ENCODE measurements around the gene PAX7. TPM values are rescaled to one million over a fixed set of nuclear protein-coding genes. Genes with fewer than 3 reads are reported as not detected.
"Not testable (repeated sequence)": the region's sequence is repeated elsewhere in the genome, so short reads cannot be mapped to it uniquely, and the experiment has no call there.

PAX7 gene
- total and polyA plus RNA-seq, 7 donors, result not detected

DNA sequence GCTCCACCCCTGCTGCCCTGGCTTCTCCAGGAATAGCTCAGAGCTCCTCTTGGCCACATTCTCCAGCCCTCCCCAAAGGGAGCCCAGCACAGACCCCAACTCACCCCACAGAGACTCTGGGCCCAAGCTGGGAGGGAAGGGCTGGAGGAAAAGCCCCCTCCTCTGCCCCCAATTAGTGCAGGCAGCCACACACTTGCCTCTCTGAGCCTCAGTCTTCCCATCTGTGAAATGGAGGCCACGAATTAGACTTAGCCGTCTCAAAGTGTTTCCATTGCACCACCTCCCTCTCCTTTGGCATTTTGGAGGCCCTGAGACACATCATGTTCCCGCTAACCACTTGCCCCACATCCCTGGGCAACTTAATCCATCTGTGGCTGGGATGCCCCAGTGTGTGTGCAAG is 108.0 kb downstream of the PAX7 start:
- Histone ChIP-seq H3K36me3 (no peaks in the 10 kb centered on the region), H3K9me3 (no peaks in the 10 kb centered on the region), H3K27me3 (peaks cover 0 to 55% (median 29%) of the 10 kb centered on the region in 3 donors), H3K27ac (no peak overlapping the region), H3K4me1 (no peaks in the 10 kb centered on the region), H3K4me3 (no peak overlapping the region)
- 84 to 85% methylated on average over 3 of the region's 3 CpGs for WGBS, 2 donors
- DNase-seq, result no peak
- intact Hi-C loops (cut with DNase I), result no loop called here
- no peak for TF ChIP-seq POLR2A (IDR thresholded peaks at IDR 0.05)
- TF ChIP-seq, protein P1, sequence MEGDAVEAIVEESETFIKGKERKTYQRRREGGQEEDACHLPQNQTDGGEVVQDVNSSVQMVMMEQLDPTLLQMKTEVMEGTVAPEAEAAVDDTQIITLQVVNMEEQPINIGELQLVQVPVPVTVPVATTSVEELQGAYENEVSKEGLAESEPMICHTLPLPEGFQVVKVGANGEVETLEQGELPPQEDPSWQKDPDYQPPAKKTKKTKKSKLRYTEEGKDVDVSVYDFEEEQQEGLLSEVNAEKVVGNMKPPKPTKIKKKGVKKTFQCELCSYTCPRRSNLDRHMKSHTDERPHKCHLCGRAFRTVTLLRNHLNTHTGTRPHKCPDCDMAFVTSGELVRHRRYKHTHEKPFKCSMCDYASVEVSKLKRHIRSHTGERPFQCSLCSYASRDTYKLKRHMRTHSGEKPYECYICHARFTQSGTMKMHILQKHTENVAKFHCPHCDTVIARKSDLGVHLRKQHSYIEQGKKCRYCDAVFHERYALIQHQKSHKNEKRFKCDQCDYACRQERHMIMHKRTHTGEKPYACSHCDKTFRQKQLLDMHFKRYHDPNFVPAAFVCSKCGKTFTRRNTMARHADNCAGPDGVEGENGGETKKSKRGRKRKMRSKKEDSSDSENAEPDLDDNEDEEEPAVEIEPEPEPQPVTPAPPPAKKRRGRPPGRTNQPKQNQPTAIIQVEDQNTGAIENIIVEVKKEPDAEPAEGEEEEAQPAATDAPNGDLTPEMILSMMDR (IDR thresholded peaks at IDR 0.05), result no peak
- TF ChIP-seq POLR2AphosphoS5 (IDR thresholded peaks at IDR 0.05), result no peak
- no peak for TF ChIP-seq EP300 (IDR thresholded peaks at IDR 0.05)

GRCh38 chr1:18739408-18739807 is 108.8 kb downstream of the PAX7 start:
- H3K27me3 ChIP-seq, result peaks cover 0 to 47% (median 21%) of the 10 kb centered on the region in 3 donors
- 37 to 69% methylated on average over 6 of the region's 6 CpGs for WGBS, 2 donors
- no peak overlapping the region for H3K4me3 ChIP-seq
- no peak overlapping the region for H3K27ac ChIP-seq
- H3K36me3 ChIP-seq, result no peaks in the 10 kb centered on the region
- intact Hi-C loops (cut with DNase I), result no loop called here
- DNase-seq, result no peak
- no peak for TF ChIP-seq POLR2AphosphoS5 (IDR thresholded peaks at IDR 0.05)
- TF ChIP-seq, protein P1 (IDR thresholded peaks at IDR 0.05), result no peak
- TF ChIP-seq POLR2A (IDR thresholded peaks at IDR 0.05), result no peak
- TF ChIP-seq EP300 (IDR thresholded peaks at IDR 0.05), result no peak
- H3K4me1 ChIP-seq, result no peaks in the 10 kb centered on the region
- H3K9me3 ChIP-seq, result no peaks in the 10 kb centered on the region

DNA sequence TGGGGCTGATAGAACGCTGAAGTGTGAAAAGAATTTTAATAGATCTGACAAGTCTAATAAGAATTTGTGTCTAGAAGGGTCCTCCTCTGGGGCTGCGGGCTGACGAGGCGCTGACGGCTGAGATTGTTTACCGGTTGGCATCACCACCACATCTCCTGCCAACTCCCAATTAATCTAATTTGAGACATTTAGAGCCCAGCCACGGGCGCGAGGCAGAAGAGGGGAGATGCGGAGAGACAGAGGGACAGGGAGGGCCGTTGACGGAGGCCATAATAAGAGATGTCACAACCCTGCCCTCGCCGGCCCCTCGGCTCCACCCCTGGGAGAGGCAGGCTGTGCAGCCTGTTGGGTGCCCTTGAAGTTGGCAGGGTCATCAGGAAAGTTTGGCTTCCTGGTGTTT is 109.3 kb downstream of the PAX7 start:
- WGBS, 2 donors, result 63 to 73% methylated on average over 15 of the region's 15 CpGs
- Histone ChIP-seq H3K36me3 (no peaks in the 10 kb centered on the region), H3K27me3 (peaks cover 0 to 42% (median 20%) of the 10 kb centered on the region in 3 donors), H3K4me1 (no peaks in the 10 kb centered on the region), H3K9me3 (no peaks in the 10 kb centered on the region), H3K4me3 (no peak overlapping the region), H3K27ac (no peak overlapping the region)
- TF ChIP-seq POLR2A (IDR thresholded peaks at IDR 0.05), result no peak
- TF ChIP-seq POLR2AphosphoS5 (IDR thresholded peaks at IDR 0.05), result no peak
- TF ChIP-seq, protein P1 (IDR thresholded peaks at IDR 0.05), result no peak
- TF ChIP-seq EP300 (IDR thresholded peaks at IDR 0.05), result no peak
- intact Hi-C loops (cut with DNase I), result no loop called here
- no peak for DNase-seq

DNA sequence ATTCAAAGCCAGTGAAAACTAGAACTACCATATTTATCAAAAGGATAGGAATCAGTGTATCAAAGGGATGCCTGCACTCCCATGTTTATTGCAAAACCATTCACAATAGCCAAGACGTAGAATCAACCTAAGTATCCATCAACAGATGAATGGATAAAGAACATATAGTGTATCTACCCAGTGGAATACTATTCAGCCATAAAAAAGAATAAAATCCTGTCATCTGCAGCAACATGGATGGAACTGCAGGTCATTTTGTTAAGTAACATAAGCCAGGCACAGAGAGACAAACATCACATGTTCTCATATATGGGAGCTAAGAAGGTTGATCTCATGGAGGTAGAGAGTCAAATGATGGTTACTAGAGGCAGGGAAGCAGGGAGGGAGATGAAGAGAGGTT is 110.0 kb downstream of the PAX7 start:
- no peak for DNase-seq
- TF ChIP-seq, protein P1 (IDR thresholded peaks at IDR 0.05), result no peak
- TF ChIP-seq POLR2A (IDR thresholded peaks at IDR 0.05) (no peak), EP300 (IDR thresholded peaks at IDR 0.05) (no peak), POLR2AphosphoS5 (IDR thresholded peaks at IDR 0.05) (no peak)
- H3K4me1 ChIP-seq, result no peaks in the 10 kb centered on the region
- no peaks in the 10 kb centered on the region for H3K36me3 ChIP-seq
- no peak overlapping the region for H3K4me3 ChIP-seq
- intact Hi-C loops (cut with DNase I), result no loop called here
- H3K27me3 ChIP-seq, result peaks cover 0 to 40% (median 20%) of the 10 kb centered on the region in 3 donors
- no peak overlapping the region for H3K27ac ChIP-seq
- no peaks in the 10 kb centered on the region for H3K9me3 ChIP-seq
- 79 to 84% methylated on average over 1 of the region's 1 CpG for WGBS, 2 donors

DNA sequence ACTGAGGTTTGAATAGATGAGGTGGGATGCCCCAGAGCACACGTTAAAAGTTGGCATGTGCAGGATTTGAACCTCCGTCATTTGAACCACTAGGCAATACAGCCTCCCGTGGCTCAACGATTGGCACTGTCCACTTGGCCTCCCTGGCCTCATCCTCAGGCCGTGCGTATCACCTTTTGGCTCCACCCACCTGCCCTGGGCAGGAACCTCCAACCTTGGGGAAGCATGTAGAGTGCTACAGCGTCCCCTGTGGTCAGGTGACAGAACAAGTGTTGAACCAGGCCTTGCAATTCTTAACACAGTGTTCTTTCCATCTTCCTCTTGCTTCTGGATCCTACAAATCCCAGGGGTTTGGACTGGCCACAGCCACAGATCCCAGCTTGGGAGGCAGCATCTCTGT is 112.6 kb downstream of the PAX7 start:
- intact Hi-C loops (cut with DNase I), result no loop called here
- WGBS, 2 donors, result 40 to 44% methylated on average over 7 of the region's 7 CpGs
- DNase-seq, result no peak
- TF ChIP-seq, protein P1 (IDR thresholded peaks at IDR 0.05), result no peak
- TF ChIP-seq EP300 (IDR thresholded peaks at IDR 0.05) (no peak), POLR2A (IDR thresholded peaks at IDR 0.05) (no peak), POLR2AphosphoS5 (IDR thresholded peaks at IDR 0.05) (no peak)
- Histone ChIP-seq H3K9me3 (no peaks in the 10 kb centered on the region), H3K4me1 (no peaks in the 10 kb centered on the region), H3K4me3 (no peak overlapping the region), H3K27ac (no peak overlapping the region), H3K36me3 (no peaks in the 10 kb centered on the region), H3K27me3 (peaks cover 0 to 39% (median 20%) of the 10 kb centered on the region in 3 donors)

- H3K4me3 ChIP-seq; H3K36me3 ChIP-seq; DNase-seq; intact Hi-C loops (cut with DNase I); H3K4me1 ChIP-seq; H3K27ac ChIP-seq; H3K9me3 ChIP-seq: not testable (repeated sequence)
- 83 to 88% methylated on average over 1 of the region's 1 CpG for WGBS, 2 donors
- H3K27me3 ChIP-seq, result peaks cover 0 to 39% (median 15%) of the 10 kb centered on the region in 3 donors
Measured at GRCh38 chr1:18744381-18744780, 113.7 kb downstream of the PAX7 start.

Measured in sigmoid colon (tissue), 7 donors.